IMR-90 (cell line): ENCODE results near the gene SLX4IP. TPM values are rescaled to one million over a fixed set of nuclear protein-coding genes. Genes with fewer than 3 reads are reported as not detected.

Experiments used
- ATAC-seq: fragments of 200-7000 bp; cut with Tn5 transposase; 2 replicates; pipeline ENCODE4 v1.9.1; 2020; ENCODE audit warnings: low read depth, mild to moderate bottlenecking, moderate library complexity
- BruUV-seq: library from RNA; stranded (reverse); fragments of 400-500 nt; replicated peaks from 2 replicates; lab custom pipeline; 2021; lab: Mats Ljungman, UMichigan
- CTCF ChIA-PET: fragments of 300-600 bp; formaldehyde crosslinking; extraction: SDS; loops from one replicate; lab custom pipeline; 2021; ENCODE audit warnings: antibody characterized with exemption; lab: Yijun Ruan, JAX
- POLR2A ChIA-PET: fragments of 300-600 bp; sonication (Branson Sonifier 250); formaldehyde crosslinking; loops from one replicate; lab custom pipeline; 2022; ENCODE audit warnings: antibody characterized with exemption; ENCODE audit not compliant: unreplicated experiment; lab: Charles Lee
- DNase-seq: peaks from one replicate; pipeline ENCODE4 v3.0.0; 2013
- H2AFZ ChIP-seq: replicated peaks from 2 replicates; pipeline ENCODE3; 2013; ENCODE audit warnings: low read length, mild to moderate bottlenecking; ENCODE audit not compliant: poor library complexity
- H2AK5ac ChIP-seq: 2 replicates; pipeline ENCODE4 v1.6.1; 2013; ENCODE audit warnings: low read depth, low read length, inconsistent platforms
- H2AK9ac ChIP-seq: replicated peaks from 2 replicates; pipeline ENCODE3; 2013; ENCODE audit warnings: mild to moderate bottlenecking, low read depth, low read length, moderate library complexity; ENCODE audit not compliant: poor library complexity
- H2BK120ac ChIP-seq: 2 replicates; pipeline ENCODE4 v1.6.1; 2013; ENCODE audit warnings: low read depth, low read length, inconsistent platforms
- H2BK15ac ChIP-seq: 3 replicates; pipeline ENCODE4 v1.6.1; 2013; ENCODE audit warnings: low read depth, low read length, inconsistent platforms
- H2BK20ac ChIP-seq: 2 replicates; pipeline ENCODE4 v1.6.1; 2013; ENCODE audit warnings: low read depth, mild to moderate bottlenecking, inconsistent platforms, low read length, moderate library complexity
- H2BK5ac ChIP-seq: 2 replicates; pipeline ENCODE4 v1.6.1; 2013; ENCODE audit warnings: mild to moderate bottlenecking, low read depth, low read length, inconsistent platforms; ENCODE audit not compliant: poor library complexity, severe bottlenecking
- H3K14ac ChIP-seq: replicated peaks from 2 replicates; pipeline ENCODE4 v1.6.1; 2013; ENCODE audit warnings: low read depth, low read length, inconsistent platforms
- H3K18ac ChIP-seq: 2 replicates; pipeline ENCODE4 v1.6.1; 2013; ENCODE audit warnings: low read depth, low read length, control low read depth
- H3K23ac ChIP-seq: 2 replicates; pipeline ENCODE4 v1.6.1; 2013; ENCODE audit warnings: low read depth, low read length, inconsistent platforms
- H3K27ac ChIP-seq: 2 replicates; pipeline ENCODE4 v1.5.1; 2013; ENCODE audit warnings: mild to moderate bottlenecking, control low read depth, low read length; ENCODE audit not compliant: insufficient read depth
- H3K27me3 ChIP-seq: 2 replicates; pipeline ENCODE4 v1.6.1; 2013; ENCODE audit warnings: low read length; ENCODE audit not compliant: control insufficient read depth, insufficient read depth
- H3K36me3 ChIP-seq: 2 replicates; pipeline ENCODE4 v1.6.1; 2013; ENCODE audit warnings: low read length, mixed read lengths; ENCODE audit not compliant: control insufficient read depth, insufficient read depth
- H3K4ac ChIP-seq: 2 replicates; pipeline ENCODE4 v1.6.1; 2013; ENCODE audit warnings: low read depth, low read length, inconsistent platforms
- H3K4me1 ChIP-seq: 2 replicates; pipeline ENCODE4 v1.6.1; 2013; ENCODE audit warnings: low read length, mixed read lengths; ENCODE audit not compliant: control insufficient read depth, insufficient read depth
- H3K4me2 ChIP-seq: 2 replicates; pipeline ENCODE4 v1.6.1; 2013; ENCODE audit warnings: low read depth, mild to moderate bottlenecking, control low read depth, low read length, moderate library complexity
- H3K4me3 ChIP-seq: 2 replicates; pipeline ENCODE4 v1.5.1; 2013; ENCODE audit warnings: low read depth, mild to moderate bottlenecking, control low read depth, low read length, moderate library complexity; ENCODE audit not compliant: insufficient read depth
- H3K56ac ChIP-seq: 2 replicates; pipeline ENCODE4 v1.6.1; 2013; ENCODE audit warnings: low read length, inconsistent platforms; ENCODE audit not compliant: insufficient read depth; ENCODE audit errors: extremely low read depth
- H3K79me1 ChIP-seq, 2 experiments: 2 replicates each; pipeline ENCODE4 v1.6.1; 2013; ENCODE audit warnings: low read length in 2 of 2, inconsistent platforms in 1 of 2, low read depth in 1 of 2
- H3K9ac ChIP-seq: 2 replicates; pipeline ENCODE4 v1.6.1; 2013; ENCODE audit warnings: low read depth, low read length, control low read depth
- H3K9me1 ChIP-seq: 2 replicates; pipeline ENCODE4 v1.6.1; 2013; ENCODE audit warnings: low read length, inconsistent platforms; ENCODE audit not compliant: insufficient read depth
- H3K9me3 ChIP-seq: 2 replicates; pipeline ENCODE4 v1.6.1; 2013; ENCODE audit warnings: low read length; ENCODE audit not compliant: control insufficient read depth, insufficient read depth
- H4K20me1 ChIP-seq: 2 replicates; pipeline ENCODE4 v1.6.1; 2013; ENCODE audit warnings: low read length, inconsistent platforms; ENCODE audit not compliant: insufficient read depth
- H4K5ac ChIP-seq: 2 replicates; pipeline ENCODE4 v1.6.1; 2013; ENCODE audit warnings: mild to moderate bottlenecking, low read depth, low read length, control low read depth
- H4K8ac ChIP-seq, 2 experiments: 2 replicates each; pipeline ENCODE4 v1.6.1; 2013; ENCODE audit warnings: low read depth in 2 of 2, low read length in 2 of 2, control low read depth in 1 of 2, inconsistent platforms in 1 of 2
- H4K91ac ChIP-seq: 2 replicates; pipeline ENCODE4 v1.6.1; 2013; ENCODE audit warnings: low read depth, low read length, inconsistent platforms; ENCODE audit not compliant: insufficient read depth
- BHLHE40 ChIP-seq: fragments of 150-350 bp; IDR thresholded peaks from 2 replicates; pipeline ENCODE4 v1.6.1; 2016; ENCODE audit warnings: mild to moderate bottlenecking, low read depth, low read length
- CHD1 ChIP-seq: IDR thresholded peaks from 2 replicates; pipeline ENCODE4 v1.6.1; 2012; ENCODE audit warnings: low read depth, low read length, improper control_type of control experiment
- FOS ChIP-seq: fragments of 150-350 bp; IDR thresholded peaks from 2 replicates; pipeline ENCODE4 v1.6.1; 2016; ENCODE audit warnings: low read depth, low read length
- MAFK ChIP-seq: IDR thresholded peaks from 2 replicates; pipeline ENCODE4 v1.6.1; 2012; ENCODE audit warnings: low read depth, low read length, improper control_type of control experiment
- MXI1 ChIP-seq: IDR thresholded peaks from 2 replicates; pipeline ENCODE4 v1.6.1; 2012; ENCODE audit warnings: low read depth, mild to moderate bottlenecking, low read length, moderate library complexity, borderline replicate concordance
- POLR2A ChIP-seq: IDR thresholded peaks from 2 replicates; pipeline ENCODE4 v1.6.1; 2012; ENCODE audit warnings: mild to moderate bottlenecking, low read depth, low read length
- RAD21 ChIP-seq: IDR thresholded peaks from 2 replicates; pipeline ENCODE4 v1.6.1; 2012; ENCODE audit warnings: low read length, improper control_type of control experiment
- RCOR1 ChIP-seq: IDR thresholded peaks from 2 replicates; pipeline ENCODE4 v1.6.1; 2012; ENCODE audit warnings: mild to moderate bottlenecking, low read length, improper control_type of control experiment; ENCODE audit not compliant: insufficient replicate concordance
- SMC3 ChIP-seq: fragments of 150-350 bp; IDR thresholded peaks from 2 replicates; pipeline ENCODE4 v1.6.1; 2016; ENCODE audit warnings: low read depth, mild to moderate bottlenecking, antibody characterized with exemption, low read length, moderate library complexity
- WGBS, 2 experiments: methylation state at CpG; one replicate each; pipeline versions ENCODE4 v1.1.5 to v1.1.7; 2013; ENCODE audit warnings: missing lambda C conversion rate in 2 of 2; ENCODE audit not compliant: insufficient read length in 1 of 2; ENCODE audit errors: extremely low coverage in 2 of 2; 5-methylcytosine and 5-hydroxymethylcytosine counted together
- dilution Hi-C: fragments of 300-500 bp; cut with HindIII; formaldehyde crosslinking; loops from one replicate; pipeline ENCODE4 v1.14.3; 2018; ENCODE audit warnings: low sequenced_read_pairs; ENCODE audit not compliant: unreplicated experiment
- in situ Hi-C: fragments of 300-500 bp; cut with MboI; formaldehyde crosslinking; loops from 3 replicates; pipeline ENCODE4 v1.14.3; 2019; ENCODE audit warnings: low sequenced_read_pairs, inconsistent platforms, mixed read lengths
- intact Hi-C: fragments of 100-400 bp; cut with micrococcal nuclease; formaldehyde crosslinking; loops from 2 replicates; pipeline ENCODE4 v1.10.0; 2022
- polyA plus RNA-seq, 3 experiments: library from polyadenylated mRNA; depleted of rRNA; stranded (reverse); fragments of >200 nt; gene quantifications; 2 replicates each; pipeline ENCODE4 v1.2.3, GENCODE V29; 2012; ENCODE audit warnings: low replicate concordance in 1 of 3
- total RNA-seq: library from RNA; depleted of rRNA; stranded (reverse); fragments of >200 nt; gene quantifications from 2 replicates; pipeline ENCODE4 v1.2.3, GENCODE V29; 2012
- TF ChIP-seq, protein P1 (sequence below): fragments of 150-350 bp; IDR thresholded peaks from 2 replicates; pipeline ENCODE4 v1.6.1; 2016; ENCODE audit warnings: low read depth, mild to moderate bottlenecking, low read length, moderate library complexity, borderline replicate concordance
- TF ChIP-seq, protein P2 (sequence below): conservative IDR thresholded peaks from 2 replicates; pipeline ENCODE4 v1.5.1; 2012; ENCODE audit warnings: mild to moderate bottlenecking, low read depth, low read length, improper control_type of control experiment

SLX4IP gene
- total and polyA plus RNA-seq, 2 of the 4 experiments (the other 2 are of a cell fraction), result 1.3 to 5.9 TPM

- H3K9me1 ChIP-seq, result peaks cover 32% of the 10 kb centered on the region; the same call in 1 of the 2 replicates
- no peak overlapping the region for H3K18ac ChIP-seq
- no peak overlapping the region for H3K4me2 ChIP-seq
- peaks cover 14% of the 10 kb centered on the region for H3K4me1 ChIP-seq
- no peak overlapping the region for H2BK15ac ChIP-seq
- no peak overlapping the region for H4K91ac ChIP-seq
- no peak overlapping the region for H3K4me3 ChIP-seq
- peak overlapping the region; percentile 31 for H3K4ac ChIP-seq
- H2AK5ac ChIP-seq, result peak overlapping the region; percentile 69; the same call in 1 of the 2 replicates
- H4K8ac ChIP-seq, result peak overlapping the region in 1 of 2 experiments; percentile 38; a peak in 1 of 4 replicates
- peaks cover 41 to 70% of the 10 kb centered on the region in 2 experiments for H3K79me1 ChIP-seq
- no TSS peak for BruUV-seq
- WGBS, 2 experiments, result 69% methylated on average over 2 of the region's 4 CpGs; no CpG with 5 or more reads in 1 of the 2 experiments
- no peak overlapping the region for H2BK5ac ChIP-seq
- no peak overlapping the region for H2BK120ac ChIP-seq
- in situ Hi-C loops (loop anchor here (10.0 kb wide), 1 partner anchor 614 kb away; no protein-coding TSS in a partner anchor), dilution Hi-C loops (loop anchor here (25.0 kb wide), 1 partner anchor 876 kb away; no protein-coding TSS in a partner anchor), intact Hi-C loops (no loop called here)
- peaks cover 68% of the 10 kb centered on the region for H3K36me3 ChIP-seq
- no peak overlapping the region for H3K9ac ChIP-seq
- no peak overlapping the region for H3K27ac ChIP-seq
- no peaks in the 10 kb centered on the region for H3K27me3 ChIP-seq
- no peak overlapping the region for H2AFZ ChIP-seq
- H3K9me3 ChIP-seq, result no peaks in the 10 kb centered on the region
- H4K20me1 ChIP-seq, result peaks cover 28% of the 10 kb centered on the region; the same call in 1 of the 2 replicates
- H2BK20ac ChIP-seq, result no peak overlapping the region
- no peak for DNase-seq
- no peak overlapping the region for H3K56ac ChIP-seq
- peak overlapping the region; percentile 35; the same call in 1 of the 2 replicates for H3K23ac ChIP-seq
- ChIA-PET CTCF (interaction anchor here (0.9 kb wide), 1 partner anchor 109 kb away, joined by 3 read pairs; no protein-coding TSS in a partner anchor), POLR2A (no interaction called here)
- H3K14ac ChIP-seq, result no peak overlapping the region
- H2AK9ac ChIP-seq, result no peak overlapping the region
- H4K5ac ChIP-seq, result no peak overlapping the region
- no peak for ATAC-seq
- TF ChIP-seq MAFK (no peak), RAD21 (no peak), SMC3 (no peak), FOS (no peak), POLR2A (no peak), CHD1 (no peak), BHLHE40 (no peak), MXI1 (no peak), RCOR1 (no peak)
- TF ChIP-seq, protein P1, sequence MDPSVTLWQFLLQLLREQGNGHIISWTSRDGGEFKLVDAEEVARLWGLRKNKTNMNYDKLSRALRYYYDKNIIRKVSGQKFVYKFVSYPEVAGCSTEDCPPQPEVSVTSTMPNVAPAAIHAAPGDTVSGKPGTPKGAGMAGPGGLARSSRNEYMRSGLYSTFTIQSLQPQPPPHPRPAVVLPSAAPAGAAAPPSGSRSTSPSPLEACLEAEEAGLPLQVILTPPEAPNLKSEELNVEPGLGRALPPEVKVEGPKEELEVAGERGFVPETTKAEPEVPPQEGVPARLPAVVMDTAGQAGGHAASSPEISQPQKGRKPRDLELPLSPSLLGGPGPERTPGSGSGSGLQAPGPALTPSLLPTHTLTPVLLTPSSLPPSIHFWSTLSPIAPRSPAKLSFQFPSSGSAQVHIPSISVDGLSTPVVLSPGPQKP, result no peak
- TF ChIP-seq, protein P2, sequence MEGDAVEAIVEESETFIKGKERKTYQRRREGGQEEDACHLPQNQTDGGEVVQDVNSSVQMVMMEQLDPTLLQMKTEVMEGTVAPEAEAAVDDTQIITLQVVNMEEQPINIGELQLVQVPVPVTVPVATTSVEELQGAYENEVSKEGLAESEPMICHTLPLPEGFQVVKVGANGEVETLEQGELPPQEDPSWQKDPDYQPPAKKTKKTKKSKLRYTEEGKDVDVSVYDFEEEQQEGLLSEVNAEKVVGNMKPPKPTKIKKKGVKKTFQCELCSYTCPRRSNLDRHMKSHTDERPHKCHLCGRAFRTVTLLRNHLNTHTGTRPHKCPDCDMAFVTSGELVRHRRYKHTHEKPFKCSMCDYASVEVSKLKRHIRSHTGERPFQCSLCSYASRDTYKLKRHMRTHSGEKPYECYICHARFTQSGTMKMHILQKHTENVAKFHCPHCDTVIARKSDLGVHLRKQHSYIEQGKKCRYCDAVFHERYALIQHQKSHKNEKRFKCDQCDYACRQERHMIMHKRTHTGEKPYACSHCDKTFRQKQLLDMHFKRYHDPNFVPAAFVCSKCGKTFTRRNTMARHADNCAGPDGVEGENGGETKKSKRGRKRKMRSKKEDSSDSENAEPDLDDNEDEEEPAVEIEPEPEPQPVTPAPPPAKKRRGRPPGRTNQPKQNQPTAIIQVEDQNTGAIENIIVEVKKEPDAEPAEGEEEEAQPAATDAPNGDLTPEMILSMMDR, result no peak
These were observed 226.2 kb downstream of the SLX4IP start for GRCh38 chr20:10661261-10661660.
